ENCODE measurements around the gene PBXIP1.
"Not testable (repeated sequence)": the region's sequence is repeated elsewhere in the genome, so short reads cannot be mapped to it uniquely, and the experiment has no call there.

PBXIP1 gene

GRCh38 chr1:154935749-154936554 lies 19.9 kb downstream of the PBXIP1 start:
- DNase-seq: no peak

GRCh38 chr1:154934358-154934948 lies 21.4 kb downstream of the PBXIP1 start:
- DNase-seq: no peak

GRCh38 chr1:154931940-154932487 lies 23.9 kb downstream of the PBXIP1 start:
- DNase-seq: no peak

- DNase-seq: no peak
Observed at GRCh38 chr1:154926201-154926600, 29.7 kb downstream of the PBXIP1 start.

GRCh38 chr1:154925335-154926170 lies 30.3 kb downstream of the PBXIP1 start:
- no peak for DNase-seq

- no peak for DNase-seq
Observed at GRCh38 chr1:154923695-154924094, 32.2 kb downstream of the PBXIP1 start.

- no peak for DNase-seq
Observed at GRCh38 chr1:154913273-154913672, 42.6 kb downstream of the PBXIP1 start.

GRCh38 chr1:154912755-154913154 lies 43.1 kb downstream of the PBXIP1 start:
- DNase-seq: no peak

- DNase-seq: no peak
Observed at GRCh38 chr1:154911691-154912550, 44.0 kb downstream of the PBXIP1 start.

- DNase-seq: no peak
Observed at GRCh38 chr1:154910851-154911250, 45.0 kb downstream of the PBXIP1 start.

GRCh38 chr1:154908937-154909336 lies 47.0 kb downstream of the PBXIP1 start:
- no peak for DNase-seq

GRCh38 chr1:154908129-154908528 lies 47.8 kb downstream of the PBXIP1 start:
- DNase-seq: not testable (repeated sequence)

- no peak for DNase-seq
Observed at GRCh38 chr1:154906621-154907081, 49.2 kb downstream of the PBXIP1 start.

GRCh38 chr1:154902938-154903566 lies 52.8 kb downstream of the PBXIP1 start:
- no peak for DNase-seq

GRCh38 chr1:154901591-154901990 lies 54.3 kb downstream of the PBXIP1 start:
- no peak for DNase-seq

GRCh38 chr1:154899041-154899440 lies 56.9 kb downstream of the PBXIP1 start:
- no peak for DNase-seq

GRCh38 chr1:154896771-154897286 lies 59.1 kb downstream of the PBXIP1 start:
- no peak for DNase-seq

- no peak for DNase-seq
Observed at GRCh38 chr1:154895798-154896197, 60.1 kb downstream of the PBXIP1 start.

Measured in eye (tissue), 1 donor.